Fibroblast of lung (primary cell): Measurements from ENCODE around the gene ZNF630. TPM values are rescaled to one million over a fixed set of nuclear protein-coding genes. Genes with fewer than 3 reads are reported as not detected.

ENCODE experiments used
- DNase-seq, 2 donors: peaks; one replicate each; pipeline versions ENCODE4 v3.0.0 to v3.0.0-alpha.2; 2010; ENCODE audit warnings: low read depth in 2 of 2
- H2AFZ ChIP-seq: 2 replicates; pipeline ENCODE4 v1.5.1; 2012; ENCODE audit warnings: low read length, control low read depth, inconsistent platforms
- H3K27ac ChIP-seq: 2 replicates; pipeline ENCODE4 v1.5.1; 2011; ENCODE audit warnings: low read length, control low read depth; ENCODE audit not compliant: insufficient read depth
- H3K27me3 ChIP-seq: 2 replicates; pipeline ENCODE4 v1.5.1; 2011; ENCODE audit warnings: mild to moderate bottlenecking, low read length; ENCODE audit not compliant: control insufficient read depth, insufficient read depth
- H3K36me3 ChIP-seq: 2 replicates; pipeline ENCODE4 v1.5.1; 2011; ENCODE audit warnings: low read length; ENCODE audit not compliant: control insufficient read depth, insufficient read depth
- H3K4me1 ChIP-seq: 2 replicates; pipeline ENCODE4 v1.5.1; 2011; ENCODE audit warnings: low read length; ENCODE audit not compliant: control insufficient read depth, insufficient read depth; ENCODE audit errors: extremely low read depth
- H3K4me2 ChIP-seq: 2 replicates; pipeline ENCODE4 v1.5.1; 2011; ENCODE audit warnings: low read length, control low read depth; ENCODE audit not compliant: insufficient read depth; ENCODE audit errors: extremely low read depth
- H3K4me3 ChIP-seq, 4 experiments: fragments of 200-600 bp in 1 of 4; sonication (generic) in 1 of 4; replicated peaks in 1 of 4; 2 replicates each; pipeline ENCODE4 v1.5.1; 2011 to 2016; ENCODE audit warnings: low read length in 4 of 4, low read depth in 3 of 4, mild to moderate bottlenecking in 3 of 4, control low read depth in 2 of 4, inconsistent platforms in 1 of 4, mixed read lengths in 1 of 4; ENCODE audit not compliant: insufficient read depth in 1 of 4; ENCODE audit errors: control extremely low read depth in 1 of 4
- H3K79me2 ChIP-seq: 2 replicates; pipeline ENCODE4 v1.5.1; 2012; ENCODE audit warnings: mild to moderate bottlenecking, low read length, inconsistent platforms; ENCODE audit not compliant: control insufficient read depth, insufficient read depth
- H3K9ac ChIP-seq: 2 replicates; pipeline ENCODE4 v1.5.1; 2011; ENCODE audit warnings: mild to moderate bottlenecking, low read length, control low read depth; ENCODE audit not compliant: insufficient read depth
- H3K9me3 ChIP-seq: 2 replicates; pipeline ENCODE4 v1.5.1; 2012; ENCODE audit warnings: low read depth, low read length; ENCODE audit not compliant: control insufficient read depth, insufficient read depth
- H4K20me1 ChIP-seq: 2 replicates; pipeline ENCODE4 v1.5.1; 2011; ENCODE audit warnings: low read length; ENCODE audit not compliant: control insufficient read depth, insufficient read depth; ENCODE audit errors: extremely low read depth
- CTCF ChIP-seq, 2 donors: IDR thresholded peaks in 1 of 2; conservative IDR thresholded peaks in 1 of 2; 1 replicate in 1 of 2; 2 replicates in 1 of 2; pipeline ENCODE4 v1.5.1; 2011 to 2012; ENCODE audit warnings: low read length in 2 of 2, control low read depth in 1 of 2, inconsistent platforms in 1 of 2, low read depth in 1 of 2, mild to moderate bottlenecking in 1 of 2
- EZH2 ChIP-seq: IDR thresholded peaks from 2 replicates; pipeline ENCODE4 v1.5.1; 2012; ENCODE audit warnings: low read length, control low read depth, mild to moderate bottlenecking; ENCODE audit errors: missing control alignments
- polyA plus RNA-seq, 2 donors: library from polyadenylated mRNA; depleted of rRNA in 1 of 2; stranded (reverse) in 1 of 2; unstranded in 1 of 2; fragments of >200 nt; gene quantifications; 2 replicates each; pipeline ENCODE4 v1.2.1, GENCODE V29; 2011 to 2012; ENCODE audit warnings: missing spikeins in 1 of 2
- total RNA-seq: library from RNA; depleted of rRNA; stranded (reverse); fragments of >200 nt; gene quantifications from 2 replicates; pipeline ENCODE4 v1.2.1, GENCODE V29; 2014

The ZNF630 gene
- total and polyA plus RNA-seq, 2 donors (not counting 1 experiment from before 2014, with no cell fraction given), result 0.59 to 4.3 TPM

DNA sequence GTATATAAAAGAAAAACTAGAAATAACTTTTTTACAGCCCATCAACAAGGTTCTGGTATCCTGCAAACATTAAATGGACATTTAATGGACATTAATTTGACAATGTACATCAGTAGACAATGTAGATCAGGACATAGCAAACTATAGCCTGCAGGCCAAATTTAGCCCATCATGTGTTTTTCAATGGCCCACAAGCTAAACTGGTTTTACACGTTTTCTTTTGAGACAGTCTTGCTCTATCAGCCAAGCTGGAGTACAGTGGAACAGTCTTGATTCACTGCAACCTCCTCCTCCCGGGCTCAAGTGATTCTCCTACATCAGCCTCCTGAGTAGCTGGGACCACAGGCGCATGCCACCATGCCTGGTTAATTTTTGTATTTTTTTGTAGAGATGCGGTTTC lies 7.2 kb downstream of the ZNF630 start:
- H3K27ac ChIP-seq, result no peak overlapping the region
- H3K4me2 ChIP-seq, result no peak overlapping the region
- H3K9ac ChIP-seq, result no peak overlapping the region
- H3K79me2 ChIP-seq, result no peaks in the 10 kb centered on the region
- H3K27me3 ChIP-seq, result no peaks in the 10 kb centered on the region
- H3K4me3 ChIP-seq, result no peak overlapping the region
- no peak overlapping the region for H2AFZ ChIP-seq
- no peaks in the 10 kb centered on the region for H3K9me3 ChIP-seq
- TF ChIP-seq CTCF (conservative IDR thresholded peaks at IDR 0.05 in 1 of 2, IDR thresholded peaks at IDR 0.05 in 1 of 2; ENCODE audit: low read depth in 1 of 2, low read length in 2 of 2), result no peak
- TF ChIP-seq EZH2, result no peak
- H3K36me3 ChIP-seq, result no peaks in the 10 kb centered on the region
- H3K4me1 ChIP-seq, result no peaks in the 10 kb centered on the region
- H4K20me1 ChIP-seq, result no peaks in the 10 kb centered on the region
- DNase-seq, result no peak

DNA sequence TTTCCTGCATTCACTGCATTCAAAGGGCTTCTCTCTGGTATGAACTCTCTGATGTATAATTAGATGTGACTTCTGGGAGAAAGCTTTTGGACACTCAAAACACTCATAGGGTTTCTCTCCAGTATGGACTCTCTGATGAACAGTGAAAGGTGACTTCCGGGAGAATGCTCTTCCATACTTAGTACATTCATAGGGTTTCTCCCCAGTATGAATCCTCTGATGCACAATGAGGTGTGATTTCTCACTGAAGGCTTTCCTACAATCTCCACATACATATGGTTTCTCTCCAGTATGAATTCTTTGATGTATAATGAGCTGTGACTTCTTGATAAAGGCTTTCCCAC lies 12.2 kb downstream of the ZNF630 start:
- TF ChIP-seq CTCF (conservative IDR thresholded peaks at IDR 0.05 in 1 of 2, IDR thresholded peaks at IDR 0.05 in 1 of 2; ENCODE audit: low read depth in 1 of 2, low read length in 2 of 2) (no peak), EZH2 (no peak)
- Histone ChIP-seq H3K27ac (no peak overlapping the region), H3K4me2 (no peak overlapping the region), H3K9me3 (no peaks in the 10 kb centered on the region), H3K79me2 (no peaks in the 10 kb centered on the region), H3K36me3 (no peaks in the 10 kb centered on the region), H4K20me1 (no peaks in the 10 kb centered on the region), H2AFZ (no peak overlapping the region), H3K4me1 (no peaks in the 10 kb centered on the region), H3K9ac (no peak overlapping the region), H3K4me3 (no peak overlapping the region), H3K27me3 (no peaks in the 10 kb centered on the region)
- DNase-seq, result no peak

DNA sequence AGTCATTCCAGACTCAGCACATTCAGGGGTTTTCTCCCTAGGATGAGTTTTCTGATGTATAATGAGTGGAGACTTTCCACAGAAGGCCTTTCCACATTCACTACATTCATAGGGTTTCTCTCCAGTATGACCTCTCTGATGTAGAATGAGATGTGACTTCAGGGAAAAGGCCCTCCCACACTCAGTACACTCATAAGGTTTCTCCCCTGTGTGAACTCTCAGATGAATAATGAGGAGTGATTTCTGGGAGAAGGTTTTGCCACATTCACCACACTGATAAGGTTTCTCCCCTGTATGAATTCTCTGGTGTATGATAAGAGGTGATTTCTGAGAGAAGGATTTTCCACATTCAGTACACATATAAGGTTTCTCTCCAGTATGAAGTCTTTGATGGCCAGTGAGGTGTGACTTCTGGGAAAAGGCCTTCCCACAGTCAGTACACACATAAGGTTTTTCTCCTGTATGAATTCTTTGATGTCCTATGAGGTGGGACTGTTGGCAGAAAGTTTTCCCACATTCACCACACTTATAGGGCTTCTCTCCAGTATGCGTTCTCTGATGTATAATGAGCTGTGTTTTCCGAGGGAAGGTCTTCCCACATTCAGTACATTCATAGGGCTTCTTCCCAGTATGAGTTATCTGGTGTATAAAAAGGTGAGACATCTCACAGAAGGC lies 12.7 kb downstream of the ZNF630 start:
- no peaks in the 10 kb centered on the region for H3K9me3 ChIP-seq
- H2AFZ ChIP-seq, result no peak overlapping the region
- DNase-seq, result no peak
- H3K9ac ChIP-seq, result no peak overlapping the region
- H3K27ac ChIP-seq, result no peak overlapping the region
- no peaks in the 10 kb centered on the region for H3K27me3 ChIP-seq
- H3K79me2 ChIP-seq, result no peaks in the 10 kb centered on the region
- no peak overlapping the region for H3K4me3 ChIP-seq
- no peaks in the 10 kb centered on the region for H4K20me1 ChIP-seq
- H3K36me3 ChIP-seq, result no peaks in the 10 kb centered on the region
- H3K4me2 ChIP-seq, result no peak overlapping the region
- no peak for TF ChIP-seq CTCF (conservative IDR thresholded peaks at IDR 0.05 in 1 of 2, IDR thresholded peaks at IDR 0.05 in 1 of 2; ENCODE audit: low read depth in 1 of 2, low read length in 2 of 2)
- no peak for TF ChIP-seq EZH2
- H3K4me1 ChIP-seq, result no peaks in the 10 kb centered on the region
